ENCODE results near the gene ZNF30. TPM values are rescaled to one million over a fixed set of nuclear protein-coding genes. Genes with fewer than 3 reads are reported as not detected.

The ZNF30 gene
- total RNA-seq, 1 experiment from 2014 or later = 8.3 TPM

DNA sequence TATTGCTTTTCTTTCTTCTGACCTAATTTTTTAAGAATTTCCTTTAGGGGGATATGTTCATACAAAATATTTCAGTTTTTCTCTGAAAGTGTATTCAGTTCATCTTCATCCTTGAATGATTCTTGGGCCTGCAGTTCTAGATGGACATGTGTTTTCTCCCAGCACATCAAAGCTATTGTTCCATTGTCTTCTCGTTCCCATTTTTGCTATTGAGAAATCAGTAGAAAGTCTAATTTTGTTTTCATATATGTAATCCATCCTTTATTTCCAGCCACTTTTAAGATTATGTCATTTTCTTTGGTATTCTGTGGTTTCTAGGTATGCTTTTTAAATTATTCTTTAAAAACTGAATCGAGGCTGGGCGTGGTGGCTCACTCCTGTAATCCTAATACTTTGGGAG, 57.6 kb downstream of the ZNF30 start:
- H3K9me3 ChIP-seq (ENCODE audit: control insufficient read depth, low read depth, low read length) = no peaks in the 10 kb centered on the region
- no peaks in the 10 kb centered on the region for H3K27me3 ChIP-seq (ENCODE audit: insufficient read depth, low read length)
- H4K20me1 ChIP-seq (ENCODE audit: control insufficient read depth, insufficient read depth, insufficient read length) = no peaks in the 10 kb centered on the region
- no peak overlapping the region for H2BK5ac ChIP-seq (ENCODE audit: insufficient read length, low read length)
- H2AK5ac ChIP-seq (ENCODE audit: insufficient read length, low read length) = no peak overlapping the region
- no peak overlapping the region for H3K4me3 Mint-ChIP-seq
- DNase-seq = no peak
- H3K23me2 ChIP-seq (ENCODE audit: insufficient read length, low read depth, low read length, poor library complexity, severe bottlenecking) = no peaks in the 10 kb centered on the region
- H2BK20ac ChIP-seq (ENCODE audit: low read depth, low read length, poor library complexity, severe bottlenecking) = no peak overlapping the region
- no peak overlapping the region for H2AFZ ChIP-seq (ENCODE audit: low read length)
- no peak overlapping the region for H3K27ac ChIP-seq (ENCODE audit: insufficient read length, low read depth, low read length)
- TF ChIP-seq, protein P1, sequence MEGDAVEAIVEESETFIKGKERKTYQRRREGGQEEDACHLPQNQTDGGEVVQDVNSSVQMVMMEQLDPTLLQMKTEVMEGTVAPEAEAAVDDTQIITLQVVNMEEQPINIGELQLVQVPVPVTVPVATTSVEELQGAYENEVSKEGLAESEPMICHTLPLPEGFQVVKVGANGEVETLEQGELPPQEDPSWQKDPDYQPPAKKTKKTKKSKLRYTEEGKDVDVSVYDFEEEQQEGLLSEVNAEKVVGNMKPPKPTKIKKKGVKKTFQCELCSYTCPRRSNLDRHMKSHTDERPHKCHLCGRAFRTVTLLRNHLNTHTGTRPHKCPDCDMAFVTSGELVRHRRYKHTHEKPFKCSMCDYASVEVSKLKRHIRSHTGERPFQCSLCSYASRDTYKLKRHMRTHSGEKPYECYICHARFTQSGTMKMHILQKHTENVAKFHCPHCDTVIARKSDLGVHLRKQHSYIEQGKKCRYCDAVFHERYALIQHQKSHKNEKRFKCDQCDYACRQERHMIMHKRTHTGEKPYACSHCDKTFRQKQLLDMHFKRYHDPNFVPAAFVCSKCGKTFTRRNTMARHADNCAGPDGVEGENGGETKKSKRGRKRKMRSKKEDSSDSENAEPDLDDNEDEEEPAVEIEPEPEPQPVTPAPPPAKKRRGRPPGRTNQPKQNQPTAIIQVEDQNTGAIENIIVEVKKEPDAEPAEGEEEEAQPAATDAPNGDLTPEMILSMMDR (conservative IDR thresholded peaks at IDR 0.05) = no peak
- H3K18ac ChIP-seq (ENCODE audit: insufficient read length, low read depth, low read length) = no peak overlapping the region
- no peak overlapping the region for H3K9ac ChIP-seq (ENCODE audit: extremely low read depth, insufficient read length, low read length)
- H3K56ac ChIP-seq (ENCODE audit: insufficient read length, low read depth, low read length) = no peak overlapping the region
- peaks cover 4 to 10% of the 10 kb centered on the region in 2 experiments; a peak in 4 of 5 replicates for H3K9me3 Mint-ChIP-seq
- no peak overlapping the region for H3K4ac ChIP-seq (ENCODE audit: low read depth, low read length)
- no peak overlapping the region for H3T11ph ChIP-seq (ENCODE audit: low read length)
- no peak overlapping the region for H4K8ac ChIP-seq (replicated peaks; ENCODE audit: insufficient read length, low read depth, low read length)
- peaks cover 9% of the 10 kb centered on the region in 2 experiments for H3K4me1 Mint-ChIP-seq
- peaks cover 5% of the 10 kb centered on the region; the same call in 1 of the 2 replicates for H3K4me1 ChIP-seq (ENCODE audit: insufficient read depth, low read length)
- no peak overlapping the region for H4K91ac ChIP-seq (ENCODE audit: insufficient read length, low read depth, low read length)
- H3K79me1 ChIP-seq (ENCODE audit: insufficient read depth, low read depth, low read length, poor library complexity, severe bottlenecking) = no peaks in the 10 kb centered on the region
- no peak overlapping the region for H2BK120ac ChIP-seq (ENCODE audit: low read depth, low read length, poor library complexity, severe bottlenecking)
- H3K14ac ChIP-seq (ENCODE audit: insufficient read depth, low read length) = no peak overlapping the region
- H3K36me3 Mint-ChIP-seq (ENCODE audit: insufficient read depth in 1 of 3, low read depth in 3 of 3) = peaks cover 0 to 5% (median 0%) of the 10 kb centered on the region in 3 experiments; a peak in 3 of 7 replicates
- H2BK15ac ChIP-seq (ENCODE audit: low read depth, low read length) = no peak overlapping the region
- no peak overlapping the region for H2BK12ac ChIP-seq (ENCODE audit: insufficient read length, low read depth, low read length)
- H4K5ac ChIP-seq (ENCODE audit: insufficient read length, low read depth, low read length) = no peak overlapping the region
- H3K4me2 ChIP-seq (ENCODE audit: insufficient read depth, insufficient read length, low read length) = no peak overlapping the region
- H3K79me2 ChIP-seq (ENCODE audit: insufficient read depth, low read length) = no peaks in the 10 kb centered on the region
- no peaks in the 10 kb centered on the region; the same call in 1 of the 2 replicates for H3K27me3 Mint-ChIP-seq (ENCODE audit: low read depth)
- no peak overlapping the region for H3K27ac Mint-ChIP-seq
- no CpG with 5 or more reads among the region's 3 CpGs for WGBS (ENCODE audit: extremely low coverage, insufficient read length, low lambda C conversion rate)
- H3K23ac ChIP-seq (ENCODE audit: insufficient read length, low read depth, low read length) = no peak overlapping the region

Measured in H9 (cell line).